ENCODE data around the gene TEKT4.
"Not testable (repeated sequence)": the region's sequence is repeated elsewhere in the genome, so short reads cannot be mapped to it uniquely, and the experiment has no call there.

The TEKT4 gene, protein sequence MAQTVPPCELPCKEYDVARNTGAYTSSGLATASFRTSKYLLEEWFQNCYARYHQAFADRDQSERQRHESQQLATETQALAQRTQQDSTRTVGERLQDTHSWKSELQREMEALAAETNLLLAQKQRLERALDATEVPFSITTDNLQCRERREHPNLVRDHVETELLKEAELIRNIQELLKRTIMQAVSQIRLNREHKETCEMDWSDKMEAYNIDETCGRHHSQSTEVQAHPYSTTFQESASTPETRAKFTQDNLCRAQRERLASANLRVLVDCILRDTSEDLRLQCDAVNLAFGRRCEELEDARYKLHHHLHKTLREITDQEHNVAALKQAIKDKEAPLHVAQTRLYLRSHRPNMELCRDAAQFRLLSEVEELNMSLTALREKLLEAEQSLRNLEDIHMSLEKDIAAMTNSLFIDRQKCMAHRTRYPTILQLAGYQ

DNA sequence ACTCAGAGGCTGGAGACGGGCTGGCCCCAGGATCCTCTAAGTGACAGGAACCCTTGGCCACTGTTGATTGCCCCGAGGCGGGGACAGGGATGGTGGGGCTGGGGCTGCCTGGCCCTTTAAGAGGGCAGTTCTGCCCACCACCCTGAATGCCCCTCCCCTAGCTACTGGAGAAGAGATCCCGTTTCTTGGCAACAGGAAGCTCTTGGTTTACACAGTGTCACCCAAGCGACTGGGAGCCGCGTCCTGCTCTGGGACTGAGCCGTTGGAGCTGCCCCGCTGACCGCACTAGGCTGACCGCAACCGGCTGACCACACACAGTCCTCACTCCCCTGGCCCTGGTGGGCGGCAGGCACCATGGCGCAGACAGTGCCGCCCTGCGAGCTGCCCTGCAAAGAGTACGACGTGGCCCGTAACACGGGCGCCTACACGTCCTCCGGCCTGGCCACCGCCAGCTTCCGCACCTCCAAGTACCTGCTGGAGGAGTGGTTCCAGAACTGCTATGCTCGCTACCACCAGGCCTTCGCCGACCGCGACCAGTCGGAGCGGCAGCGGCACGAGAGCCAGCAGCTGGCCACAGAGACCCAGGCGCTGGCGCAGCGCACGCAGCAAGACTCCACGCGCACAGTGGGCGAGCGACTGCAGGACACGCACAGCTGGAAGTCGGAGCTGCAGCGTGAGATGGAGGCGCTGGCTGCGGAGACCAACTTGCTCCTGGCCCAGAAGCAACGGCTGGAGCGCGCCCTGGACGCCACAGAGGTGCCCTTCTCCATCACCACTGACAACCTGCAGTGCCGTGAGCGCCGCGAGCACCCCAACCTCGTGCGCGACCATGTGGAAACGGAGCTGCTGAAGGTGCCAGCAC, at the start of gene TEKT4:
TSS of gene TEKT4 (plus strand) at position 205 of the 862 bp plus-strand sequence. CDS start at position 355, 150 bp downstream.
- peak in 1 of 42 donors; percentile 38 for DNase-seq
- intact Hi-C loops (cut with DNase I), result no loop called here

DNA sequence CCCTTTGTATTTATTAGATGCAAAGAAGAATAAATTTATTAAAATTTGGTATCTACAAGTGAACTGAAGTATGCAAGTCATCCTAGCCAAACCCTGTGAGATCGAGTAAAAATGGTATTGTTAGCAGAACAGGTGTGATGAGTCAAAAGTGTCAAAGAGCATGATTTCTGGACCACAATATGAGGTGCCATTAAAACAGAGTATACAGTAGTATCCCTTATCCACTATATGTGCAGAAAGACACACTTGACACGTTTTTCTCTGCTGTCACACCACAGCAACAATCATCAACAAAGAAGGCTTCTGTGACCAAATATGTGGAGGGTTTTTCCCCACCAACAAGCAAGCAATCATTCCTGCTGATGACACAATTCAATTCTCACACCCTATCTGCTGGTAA, 32.0 kb upstream of the TEKT4 start:
- intact Hi-C loops (cut with DNase I); DNase-seq: not testable (repeated sequence)

DNA sequence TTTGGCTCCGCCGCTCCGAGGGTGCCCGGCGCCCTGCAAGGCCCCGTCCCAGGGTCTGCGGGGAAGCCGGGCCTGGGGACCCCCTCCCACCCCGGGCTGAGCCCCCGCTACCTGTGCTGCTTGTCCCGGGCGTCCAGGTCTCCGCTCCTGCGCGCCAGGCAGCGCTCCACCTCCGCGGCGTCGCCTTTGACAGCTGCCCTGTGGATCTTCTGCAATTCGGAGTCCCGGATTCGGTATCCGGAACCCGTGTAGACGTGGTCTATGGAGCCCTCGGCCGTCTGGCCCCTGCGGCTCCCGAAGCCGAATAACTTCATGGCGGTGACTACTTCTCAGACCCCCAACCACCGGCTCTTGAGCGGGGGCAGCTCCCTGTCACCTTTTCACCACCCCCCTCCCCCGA, 14.4 kb upstream of the TEKT4 start:
- peak in 11 of 42 donors; percentile 10 to 45 (median 34) for DNase-seq
- intact Hi-C loops (cut with DNase I), result not testable (repeated sequence)

DNA sequence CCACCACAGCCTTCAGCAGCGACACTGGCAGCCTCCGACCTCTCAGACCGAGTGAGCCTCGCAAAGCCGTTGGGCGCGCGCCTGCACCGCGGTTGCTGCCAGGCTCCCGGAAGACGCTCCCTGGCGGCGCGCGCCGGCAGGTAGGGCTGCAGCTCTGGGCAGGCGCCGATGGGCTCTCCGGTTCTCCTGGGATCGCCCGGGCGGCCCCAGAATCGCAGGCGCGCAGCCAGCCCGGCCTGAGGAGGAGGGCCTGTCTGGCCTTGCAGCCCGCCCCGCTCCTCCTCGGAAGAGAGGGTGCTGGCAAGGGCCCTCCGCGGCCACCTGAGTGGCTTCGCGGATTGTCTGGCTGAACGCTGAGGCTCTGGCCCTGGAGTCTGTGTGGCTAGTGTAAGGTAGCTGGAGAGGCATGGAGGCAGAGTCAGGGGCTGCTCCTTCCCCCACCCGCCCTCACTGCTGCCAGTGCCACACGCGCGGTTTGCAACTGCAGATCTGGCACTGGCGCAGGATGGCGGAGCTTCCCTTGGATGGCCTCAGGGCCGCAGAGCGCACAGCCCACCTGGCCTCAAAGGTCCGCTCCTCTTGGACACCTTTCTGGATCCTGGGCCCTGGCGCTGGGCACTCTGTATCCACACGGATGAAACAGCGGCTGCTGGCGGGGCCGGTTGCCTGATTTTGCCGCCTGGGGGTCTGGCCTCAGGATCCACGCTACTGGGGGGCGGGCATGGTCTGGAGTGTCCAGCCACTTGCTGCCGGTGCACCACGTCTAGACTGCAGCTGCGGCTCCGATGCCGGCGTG, 13.7 kb upstream of the TEKT4 start:
- intact Hi-C loops (cut with DNase I), result not testable (repeated sequence)
- peak in 25 of 42 donors; percentile 35 to 75 (median 57) for DNase-seq

DNA sequence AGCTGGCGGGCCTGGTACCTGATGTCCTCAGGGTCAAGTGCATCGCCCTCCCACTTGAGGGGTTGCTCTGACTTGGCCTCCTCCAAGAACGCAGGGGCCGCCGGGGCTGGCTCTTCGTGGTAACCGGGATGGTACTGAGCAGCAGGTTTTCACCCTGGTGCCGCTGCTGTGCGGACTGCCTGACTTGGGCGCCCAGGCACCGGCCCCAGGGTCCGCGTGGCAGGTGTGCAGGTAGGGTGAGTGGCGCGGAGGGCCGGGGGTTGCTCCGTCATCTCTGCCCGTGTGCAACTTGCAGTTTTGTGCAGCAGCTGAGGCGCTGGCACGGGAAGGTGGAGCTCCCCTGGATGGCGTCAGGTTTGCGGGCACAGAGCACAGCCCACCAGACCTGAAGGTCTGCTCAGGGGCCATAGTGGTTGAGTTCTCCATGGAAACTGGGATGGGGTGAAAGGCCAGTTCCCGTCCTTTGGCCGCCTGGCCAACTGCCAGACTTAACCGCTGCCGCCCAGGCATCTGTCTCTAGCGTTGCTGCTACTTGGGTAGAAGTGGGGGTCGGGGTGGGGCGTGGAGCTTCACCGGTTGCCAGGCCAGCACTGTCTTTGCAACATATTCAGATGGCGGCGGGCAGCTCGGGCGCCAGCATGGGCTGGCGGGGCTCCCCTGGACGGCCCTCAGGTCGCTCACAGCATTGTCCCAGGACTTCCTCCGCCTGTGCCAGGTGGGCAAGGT, 12.9 kb upstream of the TEKT4 start:
- intact Hi-C loops (cut with DNase I), result not testable (repeated sequence)
- DNase-seq, result peak in 8 of 42 donors; percentile 8 to 41 (median 25)

DNA sequence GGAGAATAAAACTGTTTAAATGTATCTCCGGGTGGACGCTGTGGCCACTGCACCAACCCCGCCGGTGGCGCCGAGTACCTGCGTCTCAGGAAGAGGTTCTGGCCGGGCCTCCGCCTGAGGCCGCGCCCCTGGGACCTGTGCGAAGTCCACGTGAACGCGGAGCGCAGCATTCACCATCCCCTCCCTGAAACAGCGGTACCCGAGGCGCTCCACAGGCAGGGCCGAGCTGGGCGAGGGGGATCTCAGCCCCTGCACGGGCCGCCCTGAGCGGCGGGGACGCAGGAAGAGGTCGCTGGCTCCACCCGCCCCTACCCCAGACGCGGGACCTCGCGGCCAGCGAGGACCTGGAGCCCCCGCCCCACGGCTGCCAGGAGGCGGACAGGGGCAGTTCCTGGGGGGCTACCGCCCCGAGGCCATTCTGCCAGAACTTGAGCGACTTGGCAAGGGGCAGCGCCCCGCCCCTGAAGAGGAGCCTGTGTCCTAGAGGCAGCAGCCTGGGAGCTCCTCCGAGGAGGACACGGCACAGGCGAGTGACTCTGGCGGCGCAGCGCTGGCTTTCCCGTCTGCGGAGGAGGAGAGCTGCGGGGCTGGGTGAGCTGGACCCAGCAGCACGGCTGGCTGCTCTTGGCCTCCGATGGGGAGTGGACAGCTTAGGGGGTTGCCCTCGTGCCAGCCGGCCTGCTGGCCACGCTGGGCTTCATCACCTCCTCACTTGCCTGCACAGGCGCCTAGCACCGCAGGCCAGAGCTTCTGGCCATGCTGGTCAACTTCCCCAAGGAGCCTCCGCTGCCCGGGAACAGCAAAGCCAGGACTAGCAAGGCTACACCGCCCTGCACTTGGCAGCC, 9.7 kb upstream of the TEKT4 start:
- DNase-seq, result peak in 9 of 42 donors; percentile 9 to 39 (median 17)
- intact Hi-C loops (cut with DNase I), result no loop called here

DNA sequence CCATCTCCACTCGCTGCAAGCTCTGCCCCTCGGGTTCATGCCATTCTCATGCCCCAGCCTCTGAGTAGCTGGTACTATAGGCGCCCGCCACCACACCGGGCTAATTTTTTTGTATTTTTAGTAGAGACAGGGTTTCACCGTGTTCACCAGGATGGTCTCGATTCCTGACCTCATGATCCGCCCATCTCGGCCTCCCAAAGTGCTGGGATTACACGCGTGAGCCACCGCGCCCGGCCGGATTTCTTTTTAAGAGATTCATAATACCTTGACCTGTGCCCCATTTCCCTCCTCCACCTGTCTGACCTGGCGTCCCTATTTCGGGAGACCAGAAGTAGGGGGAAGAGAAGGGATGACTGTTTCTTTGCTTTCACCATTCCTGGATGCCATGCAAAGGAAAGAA, 8.3 kb upstream of the TEKT4 start:
- DNase-seq, result peak in 2 of 42 donors; percentile 12 to 15
- intact Hi-C loops (cut with DNase I), result not testable (repeated sequence)

DNA sequence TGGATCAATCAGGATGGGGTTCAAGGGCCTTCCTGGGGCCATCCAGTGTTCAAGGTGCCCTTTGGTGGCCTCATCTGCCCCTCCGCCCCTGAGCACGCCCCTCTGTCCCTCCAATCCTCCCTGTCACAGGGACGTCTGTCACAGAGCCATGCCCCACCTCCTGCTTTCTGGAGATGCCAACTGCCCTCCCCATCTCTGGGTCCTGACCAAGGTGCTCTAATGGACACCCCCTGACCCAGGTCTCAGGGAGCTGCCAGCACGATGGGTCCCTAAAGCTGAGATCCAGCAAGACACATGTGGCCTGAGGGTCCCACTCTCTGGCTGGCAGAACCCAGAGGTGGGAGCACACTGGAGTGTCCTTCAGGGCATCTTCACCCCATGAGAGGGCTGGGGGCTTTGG, 2.1 kb upstream of the TEKT4 start:
- intact Hi-C loops (cut with DNase I), result no loop called here

DNA sequence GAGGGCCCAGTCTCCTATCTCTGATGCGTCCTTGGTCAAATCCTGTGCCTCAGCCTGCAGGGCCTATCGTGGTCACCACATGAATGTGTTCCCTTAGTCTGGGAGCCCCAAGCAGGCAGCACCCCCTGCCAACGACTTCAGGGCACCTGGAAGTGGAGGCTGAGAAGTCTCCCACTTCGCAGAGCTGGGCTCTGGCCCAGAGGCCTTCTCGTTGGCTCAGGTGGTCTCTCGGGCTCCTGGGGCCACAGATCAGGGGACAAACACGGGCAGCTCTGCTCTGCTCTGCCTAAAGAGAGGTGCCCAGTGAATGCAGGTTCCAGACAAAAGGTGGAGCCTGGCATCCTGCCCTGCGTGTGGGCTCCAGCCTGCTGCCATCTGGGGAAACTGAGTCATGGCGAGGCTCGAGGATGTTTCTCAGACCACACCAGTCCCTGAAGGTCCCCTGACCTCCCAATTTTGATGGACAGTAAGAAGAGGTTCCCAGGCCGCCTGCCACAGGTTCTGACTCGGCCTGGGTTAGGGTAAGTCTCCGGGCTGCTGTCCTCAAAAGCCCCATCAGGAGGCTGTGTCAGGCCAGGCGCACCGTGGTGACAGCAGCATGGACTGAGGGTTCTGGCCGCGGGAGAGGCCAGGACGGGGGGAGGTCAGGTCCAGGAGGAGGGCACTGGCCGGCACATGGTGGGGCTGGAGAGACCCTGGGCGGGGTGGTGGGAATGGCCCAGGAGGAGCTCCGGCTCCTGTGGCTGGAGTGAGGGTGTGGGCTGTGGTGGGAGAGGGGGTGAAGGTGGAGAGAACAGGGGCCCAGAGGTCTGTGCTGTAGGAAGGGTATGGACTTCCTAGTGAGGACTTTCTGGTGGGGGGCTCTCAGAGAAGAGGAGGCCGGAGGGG, 1.4 kb upstream of the TEKT4 start:
- DNase-seq, result peak in 1 of 42 donors; percentile 36
- intact Hi-C loops (cut with DNase I), result no loop called here

More for the DNA sequence above, 2.1 kb upstream of the TEKT4 start:
- DNase-seq, result peak in 2 of 42 donors; percentile 16 to 30

DNA sequence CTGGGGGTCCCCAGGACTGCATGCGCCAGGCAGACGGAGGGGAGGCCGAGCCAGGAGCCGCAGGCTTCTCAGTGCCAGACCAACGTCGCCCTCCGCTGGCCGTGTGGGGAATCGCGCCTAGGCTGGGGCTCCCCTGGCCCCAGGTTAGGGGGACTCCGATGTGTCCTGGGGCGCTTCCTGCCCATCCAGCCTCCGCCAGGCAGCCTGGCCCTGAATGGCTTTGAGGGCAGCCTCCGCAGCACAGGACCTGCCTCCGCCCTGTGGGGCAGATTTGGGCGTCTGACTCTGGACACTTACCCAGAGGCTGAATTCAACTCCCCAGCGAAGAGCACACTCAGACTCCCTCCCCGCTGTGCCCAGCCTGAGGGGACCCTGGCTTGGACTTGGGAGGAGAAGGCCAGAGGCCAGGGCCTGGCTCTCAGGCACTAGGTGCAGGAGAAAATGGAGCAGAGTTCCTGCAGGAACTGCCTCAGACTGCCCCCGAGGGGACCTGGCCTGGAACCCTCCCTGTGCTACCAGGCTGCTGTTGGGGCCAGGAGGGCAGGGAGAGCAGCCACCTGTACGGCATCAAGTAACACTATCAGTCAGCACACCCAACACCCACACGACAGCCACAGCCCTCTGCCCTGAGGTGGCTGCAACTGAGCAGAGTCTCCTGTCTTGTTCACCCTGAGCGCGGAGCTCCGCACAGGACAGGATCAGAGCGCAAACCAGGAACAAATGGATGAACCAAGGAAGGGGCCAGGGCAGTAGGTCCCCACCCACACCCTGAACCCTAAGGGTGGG, 597 bp upstream of the TEKT4 start:
- DNase-seq, result peak in 14 of 42 donors; percentile 25 to 67 (median 50)
- intact Hi-C loops (cut with DNase I), result no loop called here

DNA sequence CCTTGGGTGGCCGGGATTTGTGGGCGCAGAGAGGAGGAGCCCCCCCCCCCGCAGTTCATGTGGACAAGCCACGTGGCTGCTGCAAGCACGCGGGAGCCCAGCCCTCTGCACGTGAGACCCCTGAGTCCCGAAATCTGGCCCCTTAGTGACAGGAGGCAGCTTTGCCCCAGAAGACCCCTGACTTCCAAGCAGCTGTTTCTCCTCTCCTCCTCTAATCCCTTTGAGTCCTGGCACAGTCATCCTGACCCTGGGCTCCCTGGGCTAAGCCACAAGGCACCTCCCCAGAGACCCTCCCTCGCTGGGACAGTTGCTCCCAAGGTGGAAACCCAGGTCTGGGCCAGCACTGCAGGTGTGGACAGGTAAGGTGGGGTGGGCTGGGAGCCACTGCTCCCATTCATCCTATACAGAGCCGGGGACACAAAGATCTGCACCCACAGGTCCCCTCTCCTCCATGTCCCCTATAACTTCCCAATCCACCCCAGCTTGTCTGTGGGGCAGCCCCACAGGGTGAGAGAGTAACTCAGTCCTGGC, 923 bp downstream of the TEKT4 start:
- DNase-seq, result peak in 1 of 42 donors; percentile 31
- intact Hi-C loops (cut with DNase I), result no loop called here

DNA sequence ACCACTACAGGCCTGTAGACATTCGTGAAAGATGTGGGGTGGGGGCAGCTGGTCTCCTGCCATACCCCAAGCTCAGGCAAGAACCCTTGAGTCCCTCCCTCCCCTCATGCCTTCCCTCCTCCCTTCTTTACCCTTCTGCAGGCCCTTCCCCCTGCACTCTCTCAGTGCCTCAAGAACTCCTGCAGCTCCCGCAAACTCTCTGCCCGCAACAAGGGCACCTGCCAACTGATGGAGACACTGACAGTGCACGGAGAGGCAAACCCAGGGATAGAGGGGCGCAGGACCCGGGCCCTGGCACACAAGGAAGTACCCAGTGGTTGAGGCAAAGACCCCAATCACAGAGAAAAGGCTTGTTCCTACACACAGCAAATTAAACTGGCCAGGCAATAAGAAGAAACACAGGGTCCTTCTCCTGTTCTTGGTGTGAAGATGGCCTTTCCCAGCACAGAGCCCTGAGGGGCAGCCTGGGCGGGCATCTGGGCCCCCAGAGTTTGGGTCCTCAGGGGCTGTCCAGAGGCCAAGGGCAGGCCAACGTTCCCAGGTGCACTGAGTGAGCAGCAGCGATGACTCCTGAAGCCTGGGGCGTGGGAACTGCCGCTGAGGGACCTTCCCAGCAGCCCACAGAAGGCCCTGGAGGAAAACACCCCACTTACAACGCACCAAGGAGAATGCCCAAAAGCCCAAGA, 1.6 kb downstream of the TEKT4 start:
- intact Hi-C loops (cut with DNase I), result no loop called here
- DNase-seq, result no peak

DNA sequence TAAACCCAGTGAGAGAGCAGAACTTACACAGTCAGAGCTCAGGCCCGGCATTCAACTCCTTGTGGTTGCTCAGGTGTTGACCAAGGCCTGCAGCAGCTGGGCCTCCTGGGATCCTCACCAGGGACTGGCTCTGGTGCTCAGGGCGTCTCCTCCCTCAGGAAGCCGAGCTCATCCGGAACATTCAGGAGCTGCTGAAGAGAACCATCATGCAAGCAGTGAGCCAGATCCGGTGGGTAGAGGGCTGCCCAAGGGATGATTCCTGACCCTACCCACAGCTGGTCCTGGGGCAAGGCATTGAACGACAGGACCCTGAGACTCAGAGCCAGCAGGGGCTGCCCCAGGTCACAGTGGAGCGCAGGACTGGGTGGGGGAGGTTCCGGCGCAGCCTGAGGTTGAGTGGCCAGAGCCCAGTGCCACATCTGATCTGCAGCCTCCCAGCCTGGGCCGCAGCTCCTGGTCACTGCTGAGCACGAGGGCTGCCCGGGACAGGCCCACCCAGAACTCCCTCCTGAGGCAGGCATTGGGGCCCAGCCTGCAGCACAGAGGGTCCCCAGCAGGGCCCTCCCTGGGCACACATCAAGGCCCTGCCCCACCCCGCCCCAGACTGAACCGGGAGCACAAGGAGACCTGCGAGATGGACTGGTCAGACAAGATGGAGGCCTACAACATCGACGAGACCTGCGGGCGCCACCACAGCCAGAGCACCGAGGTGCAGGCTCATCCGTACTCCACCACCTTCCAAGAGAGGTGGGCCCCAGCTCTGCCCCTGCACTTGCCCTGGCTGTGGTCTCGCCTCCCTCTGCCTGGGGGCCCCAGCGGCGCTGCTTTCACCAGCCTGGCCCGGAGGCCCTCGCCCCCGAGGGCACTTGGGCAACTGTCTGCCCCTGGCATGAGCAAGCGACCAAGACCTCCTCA, 2.4 kb downstream of the TEKT4 start:
- intact Hi-C loops (cut with DNase I), result no loop called here
- DNase-seq, result no peak
